GM21381 (cell line): ENCODE measurements around the gene NACC1.
A peak's percentile ranks its signal among the peaks of the same experiment; 100 is the strongest.
"Not testable (repeated sequence)": the region's sequence is repeated elsewhere in the genome, so short reads cannot be mapped to it uniquely, and the experiment has no call there.

Experiments
- ATAC-seq: cut with Tn5 transposase; IDR thresholded peaks from one replicate; pipeline ENCODE4 v1.9.1; 2021; ENCODE audit warnings: mild to moderate bottlenecking, moderate library complexity; ENCODE audit not compliant: unreplicated experiment

The NACC1 gene

GRCh38 chr19:13160557-13160956, 42.5 kb downstream of the NACC1 start:
- no peak for ATAC-seq

DNA sequence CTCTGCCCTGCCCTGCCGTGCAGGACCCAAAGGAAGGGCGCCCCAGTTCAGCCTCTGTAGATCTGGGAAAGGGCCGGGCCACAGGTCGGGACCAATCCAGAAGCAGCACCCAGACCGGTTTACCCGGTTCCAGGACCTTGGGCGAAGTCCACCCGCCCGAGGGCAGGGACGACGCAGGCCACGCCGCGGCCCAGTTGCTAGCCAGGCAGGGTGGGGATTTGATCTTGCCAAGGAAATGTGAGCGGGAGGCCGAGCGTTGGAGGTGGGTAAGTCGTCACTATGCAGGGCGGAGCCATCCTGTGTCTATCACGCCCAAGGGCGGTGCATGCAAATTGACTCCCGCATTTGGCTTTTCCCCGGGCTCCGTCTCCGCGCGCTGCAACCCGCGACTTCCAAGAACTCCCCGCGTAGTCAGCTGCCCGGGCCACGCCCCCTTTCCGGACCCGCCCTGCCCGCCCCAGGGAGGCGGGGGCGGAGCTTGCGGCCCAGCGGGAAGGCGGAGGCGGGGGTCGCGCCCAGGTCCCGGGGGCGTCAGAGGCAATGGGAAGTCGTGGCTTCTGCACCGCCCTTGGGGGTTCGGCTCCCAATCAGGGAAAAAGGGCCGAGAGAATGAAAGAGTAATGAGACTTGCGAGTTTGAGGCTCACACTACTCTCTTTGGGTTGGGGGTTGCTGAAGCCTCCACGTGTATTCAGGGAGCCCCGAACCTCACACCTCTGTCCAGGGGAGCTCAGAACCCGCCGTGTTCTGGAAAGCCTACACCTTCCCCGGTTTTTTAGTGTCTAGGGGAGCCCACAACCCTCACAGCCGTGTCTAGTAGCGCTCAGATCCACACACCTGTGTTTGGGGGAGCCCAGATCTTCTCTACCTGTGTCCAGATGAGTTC, 44.9 kb downstream of the NACC1 start:
- peak; percentile 47 for ATAC-seq

GRCh38 chr19:13163609-13164342, 45.7 kb downstream of the NACC1 start:
- ATAC-seq, result no peak

DNA sequence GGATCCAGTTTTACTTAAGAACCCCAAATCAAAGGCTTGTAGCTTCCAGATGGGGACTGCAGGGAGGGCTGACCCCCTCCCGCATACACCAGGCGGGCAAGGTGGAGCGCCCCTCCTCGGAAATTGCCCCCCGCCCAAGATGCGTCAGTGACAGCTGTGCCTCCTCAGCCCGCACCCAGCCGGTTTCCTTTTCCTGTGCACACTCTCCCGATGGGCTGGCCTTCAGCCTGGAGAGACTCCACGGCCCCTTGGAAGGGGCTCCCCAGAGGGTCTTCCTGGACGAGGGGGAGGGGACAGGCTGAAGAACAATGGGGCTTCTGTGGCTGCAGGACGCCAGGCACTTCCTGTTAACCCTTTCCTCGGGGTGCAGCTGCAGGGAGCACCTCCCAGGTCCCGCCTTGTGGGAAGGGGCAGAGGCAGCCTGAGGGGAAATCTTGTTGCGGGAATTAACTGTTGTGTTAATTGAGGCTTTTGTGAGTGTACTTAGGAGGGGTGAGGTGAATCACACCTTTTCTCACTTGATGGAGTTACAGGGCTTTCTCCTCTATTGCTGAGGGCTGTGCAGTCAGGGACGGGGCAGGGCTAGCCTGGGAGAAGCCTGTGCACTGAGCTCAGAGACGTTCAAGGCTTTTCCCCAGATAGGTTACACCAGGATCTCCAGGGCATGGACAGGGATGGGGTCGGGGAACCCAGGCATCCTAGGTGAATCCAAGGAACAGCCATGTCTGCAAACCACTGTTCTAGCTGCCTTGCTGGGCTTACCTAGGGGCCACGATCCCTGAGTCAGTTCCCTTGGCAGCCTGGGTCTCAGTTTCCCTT, 46.5 kb downstream of the NACC1 start:
- no peak for ATAC-seq

GRCh38 chr19:13165162-13165997, 47.3 kb downstream of the NACC1 start:
- ATAC-seq, result no peak

DNA sequence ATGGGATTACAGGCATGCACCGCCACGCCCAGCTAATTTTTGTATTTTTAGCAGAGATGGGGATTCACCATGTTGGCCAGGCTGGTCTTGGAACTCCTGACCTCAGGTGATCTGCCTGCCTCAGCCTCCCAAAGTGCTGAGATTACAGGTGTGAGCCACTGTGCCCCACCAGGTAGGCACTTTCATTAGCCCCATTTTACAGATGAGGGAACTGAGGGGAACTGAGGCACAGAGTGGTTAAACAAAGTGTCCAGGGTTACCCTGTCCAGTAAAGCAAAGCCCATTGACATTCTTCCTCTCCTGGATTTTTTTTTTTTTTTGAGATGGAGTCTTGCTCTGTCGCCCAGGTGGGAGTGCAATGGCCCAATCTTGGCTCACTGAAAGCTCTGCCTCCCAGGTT, 48.1 kb downstream of the NACC1 start:
- not testable (repeated sequence) for ATAC-seq

GRCh38 chr19:13169769-13170168, 51.7 kb downstream of the NACC1 start:
- no peak for ATAC-seq

DNA sequence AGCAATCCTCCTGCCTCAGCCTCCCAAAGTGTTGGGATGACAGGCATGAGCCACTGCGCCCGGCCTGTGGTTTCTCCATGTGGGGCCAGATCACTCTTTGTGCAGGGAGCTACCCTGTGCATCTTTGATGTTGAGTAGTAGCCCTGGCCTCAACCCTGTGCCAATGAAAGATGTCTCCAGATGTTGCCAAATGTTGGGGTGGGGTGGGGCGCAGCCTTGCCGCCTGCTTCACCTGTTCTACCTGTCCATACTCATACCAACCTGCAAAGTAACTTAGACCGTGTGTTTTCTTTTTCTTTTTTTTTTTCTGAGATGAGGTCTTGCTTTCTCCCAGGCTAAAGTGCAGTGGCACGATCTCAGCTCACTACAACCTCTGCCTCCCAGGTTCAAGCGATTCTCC, 53.1 kb downstream of the NACC1 start:
- ATAC-seq, result no peak

DNA sequence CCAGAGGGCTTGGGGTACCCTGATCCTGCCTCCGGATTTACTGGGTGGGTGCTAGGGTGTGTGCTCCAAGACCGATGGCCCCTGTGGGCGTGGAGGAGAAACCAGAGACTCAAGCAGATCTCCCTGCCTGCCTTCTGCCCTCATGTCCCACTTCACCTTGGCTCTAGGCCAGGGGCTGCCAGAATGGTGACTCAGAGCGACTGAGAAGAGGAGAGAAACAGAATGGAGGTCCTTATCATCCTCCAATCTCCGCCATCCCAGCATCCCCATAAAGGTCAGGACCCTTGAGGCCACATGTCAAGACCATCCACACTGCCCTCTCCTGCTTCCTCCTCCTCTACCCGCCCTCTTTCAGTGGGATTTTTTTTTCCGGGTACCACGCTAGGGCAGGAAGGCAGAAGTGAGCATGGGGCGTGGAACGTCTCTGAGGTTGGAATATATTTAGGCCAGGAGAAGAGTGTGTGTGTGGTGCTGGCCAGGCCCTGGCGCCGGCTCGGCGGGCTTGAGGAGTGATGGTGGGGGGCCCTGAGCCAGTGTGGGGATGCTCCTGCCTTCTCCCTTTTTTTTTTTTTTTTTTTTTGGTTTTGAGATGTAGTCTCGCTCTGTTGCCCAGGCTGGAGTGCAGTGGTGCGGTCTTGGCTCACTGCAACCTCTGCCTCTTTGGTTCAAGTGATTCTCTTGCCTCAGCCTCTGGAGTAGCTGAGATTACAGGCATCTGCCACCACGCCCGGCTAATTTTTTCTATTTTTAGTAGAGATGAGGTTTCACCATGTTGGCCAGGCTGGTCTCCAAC, 54.5 kb downstream of the NACC1 start:
- ATAC-seq, result no peak

GRCh38 chr19:13173139-13173737, 55.2 kb downstream of the NACC1 start:
- ATAC-seq, result no peak

DNA sequence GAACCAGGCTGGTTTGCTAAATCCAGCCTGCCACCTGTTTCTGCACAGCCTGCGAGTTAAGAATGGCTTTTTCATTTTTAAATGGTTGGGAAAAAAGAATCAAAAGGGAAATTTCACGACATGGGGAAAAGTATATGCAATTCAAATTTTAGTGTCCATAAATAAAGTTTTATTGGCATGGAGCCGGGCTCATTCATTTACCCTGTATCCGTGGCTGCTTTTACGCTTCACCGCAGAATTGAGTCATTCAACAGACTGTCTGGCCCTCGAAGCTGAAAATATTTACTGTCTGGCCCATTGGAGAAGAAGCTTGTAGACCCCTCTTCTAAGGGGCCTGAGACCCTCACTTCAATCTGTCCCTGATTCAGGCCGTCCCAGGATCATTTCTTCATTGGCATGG, 58.3 kb downstream of the NACC1 start:
- no peak for ATAC-seq

- not testable (repeated sequence) for ATAC-seq
Observed at GRCh38 chr19:13177584-13177983, 59.5 kb downstream of the NACC1 start.

DNA sequence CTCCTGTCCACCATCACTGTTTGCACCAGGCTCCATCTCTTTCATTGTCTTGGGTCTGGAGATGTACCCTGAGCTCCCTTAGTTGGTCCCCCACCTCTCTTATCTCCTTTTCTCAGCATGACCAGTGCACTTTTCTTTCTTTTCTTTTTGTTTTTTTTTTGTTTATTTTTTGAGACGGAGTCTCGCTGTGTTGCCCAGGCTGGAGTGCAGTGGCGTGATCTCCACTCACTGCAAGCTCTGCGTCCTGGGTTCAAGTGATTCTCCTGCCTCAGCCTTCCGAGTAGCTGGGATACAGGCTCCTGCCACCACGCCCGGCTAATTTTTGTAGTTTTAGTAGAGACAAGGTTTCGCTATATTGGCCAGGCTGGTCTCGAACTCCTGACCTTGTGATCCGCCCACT, 60.2 kb downstream of the NACC1 start:
- not testable (repeated sequence) for ATAC-seq

DNA sequence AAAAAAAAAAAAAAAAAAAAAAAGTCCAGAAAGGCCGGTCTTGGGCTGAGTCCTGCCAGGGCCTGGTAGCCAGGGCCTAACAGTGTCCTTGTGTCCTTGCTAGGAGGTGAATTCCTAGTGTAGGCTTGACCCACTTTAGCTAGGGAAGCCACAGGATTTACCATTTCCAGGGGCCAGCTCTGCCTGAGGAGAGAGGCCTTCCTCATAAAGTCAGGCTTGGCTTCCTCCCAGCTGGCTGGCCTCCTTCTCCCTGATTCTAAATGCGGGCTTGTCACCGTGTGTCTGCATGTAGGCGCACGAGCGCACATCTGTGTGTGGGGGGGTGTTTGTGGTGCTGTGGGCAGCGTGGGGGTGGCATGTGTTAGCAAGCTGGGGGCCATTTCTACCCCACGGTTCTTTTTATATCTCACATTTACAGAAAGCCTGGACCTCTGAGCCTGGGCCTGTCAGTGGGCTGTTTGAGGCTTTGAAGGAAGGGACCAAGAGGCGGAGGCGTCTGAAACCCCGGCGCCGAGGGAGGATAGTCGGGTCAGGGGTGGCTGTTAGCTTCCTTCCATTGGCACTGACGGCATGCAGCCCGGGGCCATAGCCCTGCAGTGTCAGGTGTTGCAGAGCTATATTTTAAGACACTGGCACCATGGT, 63.8 kb downstream of the NACC1 start:
- ATAC-seq, result no peak

GRCh38 chr19:13184926-13185325, 66.9 kb downstream of the NACC1 start:
- ATAC-seq, result not testable (repeated sequence)

DNA sequence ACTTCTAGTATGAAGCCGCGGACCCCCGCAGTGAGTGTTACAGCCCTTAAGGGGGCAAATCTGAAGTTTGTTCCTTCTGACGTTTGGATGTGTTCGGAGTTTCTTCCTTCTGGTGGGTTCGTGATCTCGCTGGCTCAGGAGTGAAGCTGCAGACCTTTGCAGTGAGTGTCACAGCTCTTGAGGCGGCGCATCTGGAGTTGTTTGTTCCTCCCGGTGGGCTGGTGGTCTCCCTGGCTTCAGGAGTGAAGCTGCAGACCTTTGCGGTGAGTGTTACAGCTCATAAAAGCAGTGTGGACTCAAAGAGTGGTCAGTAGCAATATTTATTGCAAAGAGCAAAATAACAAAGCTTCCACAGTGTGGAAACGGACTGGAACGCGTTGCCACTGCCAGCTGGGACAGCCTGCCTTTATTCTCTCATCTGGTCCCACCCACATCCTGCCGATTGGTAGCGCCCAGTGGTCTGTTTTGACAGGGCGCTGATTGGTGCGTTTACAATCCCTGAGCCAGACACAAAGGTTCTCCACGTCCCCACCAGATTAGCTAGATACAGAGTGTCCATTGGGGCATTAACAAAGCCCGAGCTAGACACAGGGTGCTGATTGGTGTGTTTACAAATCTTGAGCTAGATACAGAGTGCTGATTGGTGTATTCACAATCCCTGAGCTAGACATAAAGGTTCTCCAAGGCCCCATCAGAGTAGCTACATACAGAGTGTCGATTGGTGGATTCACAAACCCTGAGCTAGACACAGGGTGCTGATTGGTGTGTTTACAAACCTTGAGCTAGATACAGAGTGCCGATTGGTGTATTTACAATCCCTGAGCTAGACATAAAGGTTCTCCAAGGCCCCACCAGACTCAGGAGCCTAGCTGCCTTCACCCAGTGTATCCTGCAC, 67.9 kb downstream of the NACC1 start:
- ATAC-seq, result not testable (repeated sequence)

- ATAC-seq, result not testable (repeated sequence)
Observed at GRCh38 chr19:13186688-13187087, 68.6 kb downstream of the NACC1 start.

DNA sequence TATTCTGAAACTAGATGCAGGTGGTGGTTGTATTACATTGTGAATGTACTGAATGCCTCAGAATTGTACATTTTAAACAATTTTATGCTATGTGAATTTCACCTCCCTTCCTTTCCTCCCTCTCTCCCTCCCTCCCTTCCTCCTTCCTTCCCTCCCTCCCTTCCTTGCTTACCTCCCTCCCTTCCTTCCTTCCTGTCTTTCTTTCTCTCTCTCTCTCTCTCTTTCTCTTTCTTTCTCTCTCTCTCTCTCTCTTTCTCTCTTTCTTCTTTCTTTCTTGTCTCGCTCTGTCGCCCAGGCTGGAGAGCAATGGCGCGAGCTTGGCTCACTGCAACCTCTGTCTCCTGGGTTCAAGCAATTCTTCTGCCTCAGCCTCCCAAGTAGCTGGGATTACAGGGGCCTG, 69.4 kb downstream of the NACC1 start:
- ATAC-seq, result no peak
